ENCODE results near the gene ODF4.
A peak's percentile ranks its signal among the peaks of the same experiment; 100 is the strongest.

DNA sequence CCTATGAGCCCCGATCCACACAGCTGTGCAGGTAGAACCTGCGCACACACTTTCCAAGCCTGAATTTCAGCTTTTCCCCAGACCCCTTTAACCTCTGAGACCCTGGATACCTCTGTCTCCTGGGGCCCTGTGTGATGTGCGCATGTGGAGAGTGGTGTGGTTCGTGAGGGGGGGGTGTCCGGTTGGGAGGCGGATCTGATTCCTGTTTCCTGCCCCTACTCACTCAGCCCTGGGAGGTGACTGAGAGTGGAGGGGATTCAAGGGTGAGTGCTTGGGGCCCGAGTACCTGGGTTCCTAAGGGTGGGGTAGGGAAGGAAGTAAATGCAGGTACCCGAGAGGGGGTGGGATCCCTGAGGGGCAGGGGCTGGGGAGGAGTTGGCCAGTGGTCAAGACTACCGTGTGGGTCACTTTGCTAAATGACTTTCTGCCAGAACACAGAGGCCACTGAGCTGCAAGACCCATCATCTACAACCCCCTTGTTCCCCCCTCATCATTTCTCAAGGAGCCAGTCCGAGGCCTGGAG, 29.0 kb upstream of the ODF4 start:
- TF ChIP-seq TAF1 (IDR thresholded peaks at IDR 0.05; ENCODE audit: borderline replicate concordance, insufficient read depth, low read length), result peak; percentile 79; the same call in 1 of the 2 replicates
- TF ChIP-seq POLR2AphosphoS5 (IDR thresholded peaks at IDR 0.05; ENCODE audit: low read depth, low read length), result no peak; the same call in 1 of the 2 replicates
- TF ChIP-seq, protein P1, sequence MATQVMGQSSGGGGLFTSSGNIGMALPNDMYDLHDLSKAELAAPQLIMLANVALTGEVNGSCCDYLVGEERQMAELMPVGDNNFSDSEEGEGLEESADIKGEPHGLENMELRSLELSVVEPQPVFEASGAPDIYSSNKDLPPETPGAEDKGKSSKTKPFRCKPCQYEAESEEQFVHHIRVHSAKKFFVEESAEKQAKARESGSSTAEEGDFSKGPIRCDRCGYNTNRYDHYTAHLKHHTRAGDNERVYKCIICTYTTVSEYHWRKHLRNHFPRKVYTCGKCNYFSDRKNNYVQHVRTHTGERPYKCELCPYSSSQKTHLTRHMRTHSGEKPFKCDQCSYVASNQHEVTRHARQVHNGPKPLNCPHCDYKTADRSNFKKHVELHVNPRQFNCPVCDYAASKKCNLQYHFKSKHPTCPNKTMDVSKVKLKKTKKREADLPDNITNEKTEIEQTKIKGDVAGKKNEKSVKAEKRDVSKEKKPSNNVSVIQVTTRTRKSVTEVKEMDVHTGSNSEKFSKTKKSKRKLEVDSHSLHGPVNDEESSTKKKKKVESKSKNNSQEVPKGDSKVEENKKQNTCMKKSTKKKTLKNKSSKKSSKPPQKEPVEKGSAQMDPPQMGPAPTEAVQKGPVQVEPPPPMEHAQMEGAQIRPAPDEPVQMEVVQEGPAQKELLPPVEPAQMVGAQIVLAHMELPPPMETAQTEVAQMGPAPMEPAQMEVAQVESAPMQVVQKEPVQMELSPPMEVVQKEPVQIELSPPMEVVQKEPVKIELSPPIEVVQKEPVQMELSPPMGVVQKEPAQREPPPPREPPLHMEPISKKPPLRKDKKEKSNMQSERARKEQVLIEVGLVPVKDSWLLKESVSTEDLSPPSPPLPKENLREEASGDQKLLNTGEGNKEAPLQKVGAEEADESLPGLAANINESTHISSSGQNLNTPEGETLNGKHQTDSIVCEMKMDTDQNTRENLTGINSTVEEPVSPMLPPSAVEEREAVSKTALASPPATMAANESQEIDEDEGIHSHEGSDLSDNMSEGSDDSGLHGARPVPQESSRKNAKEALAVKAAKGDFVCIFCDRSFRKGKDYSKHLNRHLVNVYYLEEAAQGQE (IDR thresholded peaks at IDR 0.05; ENCODE audit: insufficient read depth in 1 of 2, low read depth in 2 of 2, low read length in 2 of 2), result peak in 1 of 2 experiments; percentile 24; a peak in 1 of 4 replicates
- peak; percentile 59 for TF ChIP-seq FOXP2 (optimal IDR thresholded peaks at IDR 0.05; ENCODE audit: borderline replicate concordance, extremely low read depth, extremely low read length, insufficient read depth)

Measured in PFSK-1 (cell line).